C4-2B (cell line): Measurements from ENCODE around the gene TMEM107.

Source experiments
- ZFX ChIP-seq: fragments of 450-650 bp; IDR thresholded peaks from 2 replicates; pipeline ENCODE4 v1.6.1; 2017
- TF ChIP-seq, protein P1 (sequence below): fragments of 450-650 bp; conservative IDR thresholded peaks from 2 replicates; pipeline ENCODE4 v1.5.1; 2017; ENCODE audit warnings: mild to moderate bottlenecking

DNA sequence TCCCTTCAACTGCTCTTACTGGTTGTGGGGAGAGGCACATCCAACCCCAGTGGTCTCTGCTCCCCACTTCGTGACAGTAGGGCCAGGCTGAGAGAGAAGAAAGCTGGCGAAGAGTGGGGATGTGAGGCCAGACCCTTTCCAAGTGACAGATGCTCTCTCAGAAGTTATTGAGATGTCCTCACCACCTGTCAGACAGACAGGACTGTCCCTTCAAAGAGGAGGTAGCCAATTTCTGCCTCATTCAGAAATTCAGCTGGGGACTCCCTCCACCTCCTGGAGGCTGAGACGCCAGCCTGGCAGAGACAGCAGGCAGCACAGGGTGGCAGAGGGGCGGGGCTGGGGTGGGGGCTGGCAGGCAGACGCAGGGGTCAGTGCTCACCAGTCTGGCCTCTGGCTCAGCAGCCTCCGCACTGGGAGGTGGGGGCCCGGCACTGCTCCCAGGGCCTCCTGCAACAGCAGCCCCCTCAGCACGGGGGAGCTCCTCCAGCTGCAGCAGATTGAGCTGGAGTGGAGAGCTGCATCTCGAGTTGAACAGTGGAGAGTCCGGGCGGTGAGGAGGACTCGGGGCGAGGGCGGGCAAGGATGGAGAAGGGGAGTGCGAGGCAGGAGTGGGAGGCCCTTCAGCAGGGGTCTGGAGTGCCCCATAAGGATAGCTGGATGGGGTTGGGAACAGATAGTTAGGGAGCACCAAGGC is 33.1 kb downstream of the TMEM107 start:
- TF ChIP-seq, protein P1, sequence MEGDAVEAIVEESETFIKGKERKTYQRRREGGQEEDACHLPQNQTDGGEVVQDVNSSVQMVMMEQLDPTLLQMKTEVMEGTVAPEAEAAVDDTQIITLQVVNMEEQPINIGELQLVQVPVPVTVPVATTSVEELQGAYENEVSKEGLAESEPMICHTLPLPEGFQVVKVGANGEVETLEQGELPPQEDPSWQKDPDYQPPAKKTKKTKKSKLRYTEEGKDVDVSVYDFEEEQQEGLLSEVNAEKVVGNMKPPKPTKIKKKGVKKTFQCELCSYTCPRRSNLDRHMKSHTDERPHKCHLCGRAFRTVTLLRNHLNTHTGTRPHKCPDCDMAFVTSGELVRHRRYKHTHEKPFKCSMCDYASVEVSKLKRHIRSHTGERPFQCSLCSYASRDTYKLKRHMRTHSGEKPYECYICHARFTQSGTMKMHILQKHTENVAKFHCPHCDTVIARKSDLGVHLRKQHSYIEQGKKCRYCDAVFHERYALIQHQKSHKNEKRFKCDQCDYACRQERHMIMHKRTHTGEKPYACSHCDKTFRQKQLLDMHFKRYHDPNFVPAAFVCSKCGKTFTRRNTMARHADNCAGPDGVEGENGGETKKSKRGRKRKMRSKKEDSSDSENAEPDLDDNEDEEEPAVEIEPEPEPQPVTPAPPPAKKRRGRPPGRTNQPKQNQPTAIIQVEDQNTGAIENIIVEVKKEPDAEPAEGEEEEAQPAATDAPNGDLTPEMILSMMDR: no peak
- TF ChIP-seq ZFX: no peak
